GM18520 (cell line): ENCODE results near the gene TREML1.

ENCODE experiments used
- ATAC-seq: cut with Tn5 transposase; IDR thresholded peaks from one replicate; pipeline ENCODE4 v1.9.1; 2021; ENCODE audit not compliant: unreplicated experiment

TREML1 gene

GRCh38 chr6:41179163-41179562 is 25.0 kb upstream of the TREML1 start:
- ATAC-seq, result no peak

GRCh38 chr6:41177695-41178094 is 23.5 kb upstream of the TREML1 start:
- ATAC-seq, result no peak

GRCh38 chr6:41177287-41177686 is 23.1 kb upstream of the TREML1 start:
- no peak for ATAC-seq

GRCh38 chr6:41176189-41176588 is 22.0 kb upstream of the TREML1 start:
- no peak for ATAC-seq

GRCh38 chr6:41175084-41175483 is 20.9 kb upstream of the TREML1 start:
- ATAC-seq, result no peak

GRCh38 chr6:41174610-41175009 is 20.5 kb upstream of the TREML1 start:
- no peak for ATAC-seq

GRCh38 chr6:41171908-41172307 is 17.8 kb upstream of the TREML1 start:
- ATAC-seq, result no peak

GRCh38 chr6:41170547-41171160 is 16.5 kb upstream of the TREML1 start:
- ATAC-seq, result no peak

- no peak for ATAC-seq
These were observed 13.2 kb upstream of the TREML1 start for GRCh38 chr6:41167173-41167963.

GRCh38 chr6:41164551-41165120 is 10.5 kb upstream of the TREML1 start:
- no peak for ATAC-seq

GRCh38 chr6:41163419-41163717 is 9.2 kb upstream of the TREML1 start:
- no peak for ATAC-seq

- ATAC-seq, result no peak
These were observed 8.7 kb upstream of the TREML1 start, which contains the start of gene TREM2 for GRCh38 chr6:41162687-41163418. Gene TREM2, minus strand, starts transcription at chr6:41163116. Its CDS starts 34 bp downstream, at chr6:41163082.

GRCh38 chr6:41161851-41162552 is 7.9 kb upstream of the TREML1 start:
- no peak for ATAC-seq

GRCh38 chr6:41161380-41161779 is 7.2 kb upstream of the TREML1 start:
- no peak for ATAC-seq

- ATAC-seq, result no peak
These were observed 6.8 kb upstream of the TREML1 start for GRCh38 chr6:41160933-41161332.

- ATAC-seq, result no peak
These were observed 5.4 kb upstream of the TREML1 start for GRCh38 chr6:41159415-41160082.

GRCh38 chr6:41157323-41157722 is 3.2 kb upstream of the TREML1 start:
- no peak for ATAC-seq

- ATAC-seq, result no peak
These were observed 2.6 kb upstream of the TREML1 start for GRCh38 chr6:41156771-41157170.

- ATAC-seq, result no peak
These were observed 1.9 kb upstream of the TREML1 start for GRCh38 chr6:41156001-41156400.

GRCh38 chr6:41155132-41155805 is 1.1 kb upstream of the TREML1 start:
- ATAC-seq, result no peak
